GM06990 (cell line): ENCODE measurements around the gene DLK1.

ENCODE experiments used
- DNase-seq: peaks from one replicate; pipeline ENCODE4 v3.0.0-alpha.2; 2011; ENCODE audit not compliant: insufficient read length; ENCODE audit errors: extremely low read depth
- H3K27me3 ChIP-seq: replicated peaks from 2 replicates; pipeline ENCODE4 v1.6.0; 2011; ENCODE audit warnings: low read length; ENCODE audit not compliant: control insufficient read depth, insufficient read depth
- H3K36me3 ChIP-seq: 2 replicates; pipeline ENCODE4 v1.5.1; 2011; ENCODE audit warnings: low read length; ENCODE audit not compliant: control insufficient read depth, insufficient read depth
- H3K4me3 ChIP-seq: replicated peaks from 2 replicates; pipeline ENCODE4 v1.5.1; 2011; ENCODE audit warnings: low read depth, mild to moderate bottlenecking, control low read depth, low read length
- CTCF ChIP-seq: IDR thresholded peaks from 2 replicates; pipeline ENCODE4 v1.5.1; 2011; ENCODE audit warnings: low read length, control low read depth, mild to moderate bottlenecking, inconsistent platforms; ENCODE audit not compliant: insufficient read depth, poor library complexity, severe bottlenecking

Gene DLK1

DNA sequence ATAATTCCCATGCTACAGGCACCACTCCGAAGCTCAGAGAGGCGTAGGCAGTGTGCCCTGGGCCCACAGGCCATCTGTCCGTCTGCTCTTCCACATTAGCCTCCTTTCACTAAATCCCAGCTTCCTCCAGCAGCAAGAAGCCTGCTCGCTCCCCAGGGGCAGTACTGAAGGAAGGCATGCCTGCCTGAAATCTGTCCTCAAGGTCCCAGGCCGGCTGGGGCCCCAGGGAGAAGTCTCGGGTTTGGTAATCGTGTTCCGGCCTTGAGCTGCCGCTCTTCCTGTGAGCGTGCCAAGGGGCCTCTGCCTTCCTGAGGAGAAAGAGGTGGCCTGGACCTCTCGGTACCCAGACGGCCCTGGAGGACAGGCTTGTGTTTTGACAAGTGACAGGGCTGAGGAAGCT, 15.2 kb upstream of the DLK1 start:
- H3K27me3 ChIP-seq, result no peaks in the 10 kb centered on the region; the same call in 1 of the 2 replicates
- H3K4me3 ChIP-seq, result no peak overlapping the region
- no peak for DNase-seq
- no peaks in the 10 kb centered on the region for H3K36me3 ChIP-seq
- TF ChIP-seq CTCF, result no peak

DNA sequence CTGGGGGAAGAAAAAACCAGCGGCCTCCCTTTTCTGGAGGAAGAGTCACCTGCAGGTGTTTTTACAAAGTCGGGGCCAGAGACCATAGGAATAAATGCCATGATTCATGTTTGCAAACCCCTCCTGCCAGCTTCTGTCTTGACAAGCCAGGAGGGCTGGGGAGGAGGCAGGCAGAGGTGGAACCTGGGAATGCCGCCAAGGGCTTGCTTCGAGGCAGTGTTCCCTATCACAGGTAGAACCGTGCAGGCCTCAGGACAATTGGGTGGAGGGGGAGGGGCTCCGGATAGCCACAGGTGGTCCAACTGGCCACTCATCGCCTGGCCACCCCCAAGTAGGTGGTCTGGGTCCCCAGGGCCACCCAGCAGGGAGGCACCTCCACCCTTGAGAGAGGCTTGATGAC, 14.2 kb upstream of the DLK1 start:
- TF ChIP-seq CTCF, result no peak
- DNase-seq, result no peak

DNA sequence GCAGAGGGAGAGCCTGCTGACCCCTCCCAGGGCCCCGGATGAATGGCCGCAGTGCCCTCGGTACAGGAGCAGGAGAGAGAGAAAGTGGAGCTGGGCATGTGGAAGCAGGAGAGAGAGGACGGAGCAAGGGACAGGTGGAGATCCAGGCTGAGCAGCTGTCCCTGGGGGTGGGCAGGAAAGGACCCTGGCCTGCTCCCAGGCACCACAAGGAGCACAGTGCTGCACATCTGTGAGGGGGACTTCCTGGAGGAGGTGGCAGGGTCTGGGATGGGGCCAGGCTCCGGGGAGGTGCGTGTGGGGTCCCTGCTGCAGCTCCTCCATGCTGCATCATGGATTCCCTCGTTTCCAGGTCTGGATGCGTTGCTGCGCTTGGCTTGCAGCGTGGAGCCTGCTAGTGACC, 13.0 kb upstream of the DLK1 start:
- no peak for DNase-seq
- TF ChIP-seq CTCF, result no peak

More for the DNA sequence above, 14.2 kb upstream of the DLK1 start:
- Histone ChIP-seq H3K27me3 (no peaks in the 10 kb centered on the region; the same call in 1 of the 2 replicates), H3K36me3 (no peaks in the 10 kb centered on the region), H3K4me3 (no peak overlapping the region)

DNA sequence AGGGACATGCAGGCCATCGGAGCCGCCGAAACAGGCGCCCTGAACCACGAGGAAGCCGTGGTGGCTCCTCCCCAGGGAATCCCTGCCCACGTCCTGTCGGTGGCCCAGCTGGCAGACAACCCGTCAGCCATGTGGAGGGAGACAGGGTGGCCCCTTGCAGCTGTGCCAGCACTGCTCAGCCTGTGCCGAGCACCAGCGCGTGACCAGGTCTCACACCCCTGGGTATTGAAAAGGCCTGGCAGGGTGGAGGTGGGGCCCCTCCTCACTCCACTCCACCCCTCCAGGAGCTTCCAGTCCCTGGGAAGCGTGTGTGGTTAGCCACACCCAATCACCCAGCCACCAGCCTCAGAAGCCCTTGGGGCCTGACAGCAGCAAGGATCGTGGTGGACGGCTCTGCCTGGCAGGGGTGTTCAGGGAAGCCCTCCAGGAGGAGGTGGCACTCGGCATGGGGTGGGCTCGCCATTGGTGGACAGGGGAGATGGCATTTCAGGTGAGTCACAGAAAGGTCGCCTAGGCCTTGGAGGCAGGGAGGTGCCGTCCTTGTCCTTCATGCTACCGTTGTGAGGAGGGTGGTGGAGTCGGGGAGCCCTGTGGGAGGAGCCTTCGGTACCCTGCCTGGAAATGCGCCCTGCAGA, 12.3 kb upstream of the DLK1 start:
- no peaks in the 10 kb centered on the region for H3K36me3 ChIP-seq
- DNase-seq, result no peak
- TF ChIP-seq CTCF, result no peak
- no peaks in the 10 kb centered on the region; the same call in 1 of the 2 replicates for H3K27me3 ChIP-seq
- H3K4me3 ChIP-seq, result no peak overlapping the region

More for the DNA sequence above, 13.0 kb upstream of the DLK1 start:
- no peak overlapping the region for H3K4me3 ChIP-seq
- H3K27me3 ChIP-seq, result no peaks in the 10 kb centered on the region; the same call in 1 of the 2 replicates
- no peaks in the 10 kb centered on the region for H3K36me3 ChIP-seq

- H3K4me3 ChIP-seq, result no peak overlapping the region
- no peak for TF ChIP-seq CTCF
Measured at GRCh38 chr14:100715332-100715731, 11.4 kb upstream of the DLK1 start.

More at GRCh38 chr14:100715332-100715731, 11.4 kb upstream of the DLK1 start:
- Histone ChIP-seq H3K27me3 (no peaks in the 10 kb centered on the region; the same call in 1 of the 2 replicates), H3K36me3 (no peaks in the 10 kb centered on the region)
- DNase-seq, result no peak
